GM18870 (cell line): ENCODE results near the gene ZSCAN5A.
"Not testable (repeated sequence)": the region's sequence is repeated elsewhere in the genome, so short reads cannot be mapped to it uniquely, and the experiment has no call there.

Experiments used
- ATAC-seq: cut with Tn5 transposase; IDR thresholded peaks from one replicate; pipeline ENCODE4 v1.9.1; 2021; ENCODE audit warnings: moderate library complexity; ENCODE audit not compliant: unreplicated experiment

ZSCAN5A gene

DNA sequence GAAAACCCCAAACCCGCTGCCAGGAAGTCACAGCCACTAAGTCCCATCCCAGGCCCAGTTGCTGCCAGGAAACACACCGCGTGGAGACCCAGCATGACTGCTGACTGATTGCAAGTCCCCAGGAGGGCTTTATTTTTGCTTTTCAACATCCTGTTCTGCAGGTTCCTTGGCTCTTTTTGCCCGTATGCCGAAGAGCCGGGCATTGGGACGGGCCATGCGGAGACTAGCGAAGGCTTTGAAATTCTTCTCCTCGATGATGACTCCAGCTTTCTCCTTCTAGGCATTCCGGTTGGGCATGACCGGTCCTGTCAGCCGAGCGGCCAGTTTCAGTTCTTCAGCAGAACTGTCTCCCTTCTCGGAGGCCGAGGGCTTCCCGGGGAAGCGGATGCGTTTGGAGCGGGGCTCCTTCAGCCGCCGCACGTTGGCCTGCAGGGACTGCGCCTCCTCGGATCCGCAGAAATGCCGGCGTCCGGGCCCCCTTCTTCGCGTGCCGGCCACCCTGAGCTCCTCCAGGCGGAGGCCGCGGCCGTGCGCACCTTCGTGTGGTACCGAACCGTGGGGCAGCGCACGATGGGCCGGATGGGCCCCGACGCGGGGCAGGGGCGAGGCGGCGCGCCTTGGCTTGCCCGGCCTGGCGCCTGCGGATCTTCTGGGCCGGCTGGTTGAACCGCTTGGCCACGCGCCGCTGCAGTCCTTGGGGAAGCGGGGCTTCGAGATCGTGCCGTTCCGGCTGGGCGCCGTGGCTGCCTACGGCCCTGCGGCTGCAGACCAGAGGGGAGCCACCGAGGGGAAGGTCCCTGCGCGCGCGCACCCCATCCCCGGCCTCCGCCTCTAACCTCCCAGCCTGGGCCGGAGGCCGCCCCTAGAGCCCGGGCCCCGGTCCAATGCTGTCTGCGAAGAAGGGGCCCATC, 97.3 kb downstream of the ZSCAN5A start:
- ATAC-seq: no peak

GRCh38 chr19:56211718-56212117, 102.9 kb downstream of the ZSCAN5A start:
- no peak for ATAC-seq

DNA sequence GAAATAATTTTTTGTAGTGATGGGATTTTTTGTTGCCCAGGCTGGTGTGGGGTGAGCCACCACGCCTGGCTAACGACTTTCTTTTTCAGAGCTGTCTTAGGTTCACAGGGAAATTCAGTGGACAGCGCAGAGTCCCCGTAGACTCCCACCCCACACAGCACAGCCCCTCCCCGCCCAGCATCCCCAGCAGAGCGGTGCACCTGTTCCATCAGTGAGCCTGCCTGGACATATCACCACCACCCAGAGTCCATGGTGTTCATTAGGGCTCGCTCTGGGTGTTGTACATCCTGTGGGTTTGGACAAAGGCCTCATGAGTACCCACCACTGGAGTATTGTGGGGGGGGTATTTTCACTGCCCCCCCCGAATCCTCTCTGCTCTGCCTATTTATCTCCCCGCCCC, 104.6 kb downstream of the ZSCAN5A start:
- not testable (repeated sequence) for ATAC-seq

DNA sequence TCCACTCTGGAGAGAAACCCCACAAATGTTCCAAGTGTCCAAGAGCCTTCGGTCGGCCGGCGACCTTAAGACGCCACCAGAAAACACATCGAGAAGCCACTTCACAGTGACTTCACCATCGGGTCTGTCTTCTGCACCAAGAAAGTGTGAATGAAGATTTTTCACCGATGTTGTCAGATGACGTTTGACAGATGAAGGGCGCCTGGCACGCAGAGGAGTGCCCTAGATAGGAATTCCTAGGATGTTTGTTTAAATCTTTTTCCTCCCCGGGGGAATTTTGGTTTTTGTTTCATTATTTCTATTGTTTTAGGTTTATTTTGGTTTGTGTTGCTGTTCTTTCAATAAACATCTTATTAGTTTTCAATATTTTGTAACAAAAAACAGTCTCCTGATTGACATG, 105.5 kb downstream of the ZSCAN5A start:
- no peak for ATAC-seq

- not testable (repeated sequence) for ATAC-seq
Measured at GRCh38 chr19:56207581-56207980, 107.1 kb downstream of the ZSCAN5A start.

GRCh38 chr19:56201973-56202372, 112.7 kb downstream of the ZSCAN5A start, which contains the start of gene ZSCAN5C:
Gene ZSCAN5C (plus strand): TSS chr19:56202273. CDS start chr19:56205914, 3,641 bp downstream.
- ATAC-seq: no peak

DNA sequence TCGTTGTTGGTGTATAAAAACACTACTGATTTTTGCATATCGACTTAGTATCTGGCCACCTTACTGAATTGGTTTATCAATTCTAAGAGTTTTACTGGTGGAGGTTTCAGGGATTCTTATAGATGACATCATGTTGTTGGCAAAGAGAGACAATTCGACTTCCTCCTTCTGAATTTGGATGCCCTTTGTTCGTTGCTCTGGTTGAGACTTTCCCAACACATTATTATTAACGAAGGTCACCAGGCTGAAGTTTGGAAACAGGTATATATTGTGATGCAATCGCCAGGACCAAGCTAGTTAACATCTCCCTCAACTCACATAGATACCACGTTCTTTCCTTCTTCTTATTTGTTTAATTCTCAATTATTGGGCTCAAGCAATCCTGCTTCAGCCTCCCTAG, 115.0 kb downstream of the ZSCAN5A start:
- ATAC-seq: no peak

DNA sequence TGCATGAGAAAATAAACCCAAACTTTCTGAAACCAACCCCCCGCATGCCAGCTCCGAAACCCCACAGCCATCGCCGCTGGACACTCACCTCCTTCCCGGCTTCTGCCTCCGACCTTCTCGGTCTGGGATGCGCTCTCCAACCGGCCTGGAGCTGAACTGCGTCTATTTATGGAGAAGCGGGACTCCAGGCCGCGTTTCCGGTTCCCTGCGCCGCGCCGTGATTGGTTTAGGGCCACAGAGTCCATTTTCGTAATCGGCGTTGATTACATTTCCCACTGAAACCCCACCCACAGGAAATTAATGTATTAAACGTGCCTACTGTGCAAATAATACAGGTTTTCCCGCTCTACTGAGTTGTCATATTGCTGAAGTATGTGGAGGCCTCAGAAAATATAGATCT, 117.0 kb downstream of the ZSCAN5A start, which contains the start of gene ZSCAN5B:
TSS of gene ZSCAN5B (minus strand) at position 138 of the 400 bp plus-strand sequence. CDS start 4,731 bp downstream, outside the sequence.
- not testable (repeated sequence) for ATAC-seq

- ATAC-seq: no peak
Measured at GRCh38 chr19:56193981-56194640, 120.5 kb downstream of the ZSCAN5A start.

DNA sequence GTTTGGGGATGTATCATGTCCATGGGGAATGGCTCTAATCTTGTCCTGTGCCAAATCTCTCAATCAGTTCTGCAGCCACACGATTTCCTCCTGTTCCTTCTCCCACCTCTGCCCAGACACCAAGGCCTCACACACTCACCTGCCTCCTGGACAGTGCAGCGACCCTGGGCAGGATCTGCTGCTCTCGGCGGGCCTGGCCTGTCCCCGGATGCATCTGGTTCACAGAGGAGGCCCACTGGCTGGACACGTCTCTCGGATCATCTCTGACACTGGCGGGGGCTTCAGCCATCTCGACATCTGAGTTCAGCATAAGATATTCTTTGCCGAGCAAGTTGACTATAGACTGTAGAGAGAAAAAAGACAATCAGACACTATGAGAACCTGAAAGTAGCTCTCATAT, 122.9 kb downstream of the ZSCAN5A start:
- no peak for ATAC-seq

- ATAC-seq: no peak
Measured at GRCh38 chr19:56191115-56191514, 123.5 kb downstream of the ZSCAN5A start.

- no peak for ATAC-seq
Measured at GRCh38 chr19:56189785-56190184, 124.9 kb downstream of the ZSCAN5A start.

- ATAC-seq: no peak
Measured at GRCh38 chr19:56177564-56178243, 136.9 kb downstream of the ZSCAN5A start.

GRCh38 chr19:56176881-56177280, 137.8 kb downstream of the ZSCAN5A start:
- no peak for ATAC-seq

DNA sequence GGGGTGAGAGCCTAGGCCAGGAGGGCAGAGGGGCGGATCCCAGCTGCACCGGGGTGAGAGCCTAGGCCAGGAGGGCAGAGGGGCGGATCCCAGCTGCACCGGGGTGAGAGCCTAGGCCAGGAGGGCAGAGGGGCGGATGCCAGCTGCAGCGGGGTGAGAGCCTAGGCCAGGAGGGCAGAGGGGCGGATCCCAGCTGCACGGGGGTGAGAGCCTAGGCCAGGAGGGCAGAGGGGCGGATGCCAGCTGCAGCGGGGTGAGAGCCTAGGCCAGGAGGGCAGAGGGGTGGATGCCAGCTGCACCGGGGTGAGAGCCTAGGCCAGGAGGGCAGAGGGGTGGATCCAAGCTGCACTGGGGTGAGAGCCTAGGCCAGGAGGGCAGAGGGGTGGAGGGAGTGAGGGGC, 138.3 kb downstream of the ZSCAN5A start:
- ATAC-seq: not testable (repeated sequence)

DNA sequence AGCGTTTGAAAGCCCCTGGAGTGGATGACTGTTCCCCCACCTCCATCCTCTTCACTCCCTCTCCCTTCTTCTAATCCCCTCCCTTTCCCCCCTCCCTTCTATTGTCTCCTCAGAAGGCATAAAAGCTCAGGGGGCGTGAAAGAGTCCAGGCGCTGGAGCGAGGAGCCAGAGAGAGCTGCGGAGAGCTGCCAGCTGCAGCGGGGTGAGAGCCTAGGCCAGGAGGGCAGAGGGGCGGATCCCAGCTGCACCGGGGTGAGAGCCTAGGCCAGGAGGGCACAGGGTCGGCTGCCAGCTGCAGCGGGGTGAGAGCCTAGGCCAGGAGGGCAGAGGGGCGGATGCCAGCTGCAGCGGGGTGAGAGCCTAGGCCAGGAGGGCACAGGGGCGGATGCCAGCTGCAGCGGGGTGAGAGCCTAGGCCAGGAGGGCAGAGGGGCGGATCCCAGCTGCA, 138.8 kb downstream of the ZSCAN5A start, which contains the start of gene GALP:
TSS of gene GALP (plus strand) at position 148 of the 447 bp plus-strand sequence. CDS start 1,101 bp downstream, outside the sequence.
- not testable (repeated sequence) for ATAC-seq

- ATAC-seq: no peak
Measured at GRCh38 chr19:56174550-56174949, 140.1 kb downstream of the ZSCAN5A start.

DNA sequence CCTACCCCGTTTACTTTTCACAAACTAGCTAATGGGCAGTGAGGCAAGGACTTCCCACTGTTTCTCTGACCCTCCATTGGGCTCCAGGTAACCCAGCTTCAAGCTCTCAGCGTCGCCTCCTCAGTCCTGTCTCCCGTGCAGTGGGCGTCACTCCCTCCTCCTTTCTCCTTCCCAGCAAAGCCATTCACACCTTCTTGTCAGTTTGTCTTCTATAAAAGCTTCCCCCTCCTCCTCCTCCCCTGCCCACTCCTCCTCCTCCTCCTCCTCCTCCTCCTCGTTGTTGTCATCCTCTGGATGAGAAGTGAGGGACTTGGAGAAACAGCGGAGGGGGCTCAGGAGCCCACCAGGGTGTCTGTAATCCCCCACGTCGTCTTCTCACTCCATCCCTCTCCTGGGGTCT, 140.6 kb downstream of the ZSCAN5A start:
- no peak for ATAC-seq
